HG03280 (cell line): ENCODE data around the gene MTOR.
A peak's percentile ranks its signal among the peaks of the same experiment; 100 is the strongest.
"Not testable (repeated sequence)": the region's sequence is repeated elsewhere in the genome, so short reads cannot be mapped to it uniquely, and the experiment has no call there.

Source experiments
- ATAC-seq: cut with Tn5 transposase; IDR thresholded peaks from one replicate; pipeline ENCODE4 v1.9.1; 2021; ENCODE audit warnings: mild to moderate bottlenecking, moderate library complexity; ENCODE audit not compliant: unreplicated experiment

Gene MTOR

GRCh38 chr1:11262171-11263049 lies at the start of gene MTOR:
Gene MTOR (minus strand): TSS chr1:11262551. CDS start chr1:11259409, 3,142 bp downstream.
- ATAC-seq: peak; percentile 99

GRCh38 chr1:11309385-11309784 lies 47.0 kb upstream of the MTOR start:
- ATAC-seq: no peak

- ATAC-seq: no peak
Measured at GRCh38 chr1:11308699-11309224, 46.4 kb upstream of the MTOR start.

- no peak for ATAC-seq
Measured at GRCh38 chr1:11307852-11308251, 45.5 kb upstream of the MTOR start.

- not testable (repeated sequence) for ATAC-seq
Measured at GRCh38 chr1:11305516-11305915, 43.2 kb upstream of the MTOR start.

DNA sequence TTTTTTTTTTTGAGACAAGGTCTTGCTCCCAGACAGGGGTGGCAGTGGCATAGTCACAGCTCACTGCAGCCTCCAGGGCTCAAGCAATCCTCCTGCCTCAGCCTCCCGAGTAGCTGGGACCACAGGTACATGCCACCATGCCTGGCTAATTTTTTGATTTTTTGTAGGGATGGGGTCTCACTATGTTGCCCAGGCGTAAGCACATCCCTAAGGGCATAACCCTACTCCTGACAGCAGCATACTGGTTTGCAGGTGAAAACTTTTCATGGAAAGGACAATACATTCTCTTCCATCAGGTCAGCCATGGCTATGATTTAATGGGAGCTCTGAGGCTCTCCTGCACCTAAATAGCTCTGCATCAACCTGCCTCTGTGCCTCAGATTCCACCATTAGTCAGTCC lies 40.0 kb upstream of the MTOR start:
- ATAC-seq: no peak

- no peak for ATAC-seq
Measured at GRCh38 chr1:11301601-11302000, 39.2 kb upstream of the MTOR start.

GRCh38 chr1:11299225-11299574 lies 36.8 kb upstream of the MTOR start:
- ATAC-seq: no peak

- no peak for ATAC-seq
Measured at GRCh38 chr1:11298390-11299224, 36.3 kb upstream of the MTOR start.

GRCh38 chr1:11297774-11298173 lies 35.4 kb upstream of the MTOR start:
- not testable (repeated sequence) for ATAC-seq

DNA sequence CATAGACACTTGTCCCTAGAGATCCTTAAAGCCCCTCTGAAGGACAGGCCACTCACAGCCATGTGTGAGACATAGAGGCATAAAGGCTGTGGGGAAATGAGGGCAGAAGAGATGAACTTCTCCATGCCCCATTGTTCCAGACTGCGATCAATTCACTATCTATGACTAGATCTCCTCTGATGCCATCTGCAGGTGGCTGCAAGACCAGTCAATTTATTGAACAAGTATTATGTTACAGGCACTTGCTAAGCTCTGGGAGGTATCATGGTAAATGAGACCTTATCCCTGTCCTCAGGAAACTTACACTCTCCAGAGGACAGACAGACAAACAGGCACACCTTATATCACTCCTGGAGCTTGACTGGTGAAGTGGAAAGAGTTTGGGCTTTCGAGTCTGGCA lies 33.6 kb upstream of the MTOR start:
- ATAC-seq: no peak

- ATAC-seq: no peak
Measured at GRCh38 chr1:11294951-11295350, 32.6 kb upstream of the MTOR start.

GRCh38 chr1:11293856-11294255 lies 31.5 kb upstream of the MTOR start:
- ATAC-seq: no peak

DNA sequence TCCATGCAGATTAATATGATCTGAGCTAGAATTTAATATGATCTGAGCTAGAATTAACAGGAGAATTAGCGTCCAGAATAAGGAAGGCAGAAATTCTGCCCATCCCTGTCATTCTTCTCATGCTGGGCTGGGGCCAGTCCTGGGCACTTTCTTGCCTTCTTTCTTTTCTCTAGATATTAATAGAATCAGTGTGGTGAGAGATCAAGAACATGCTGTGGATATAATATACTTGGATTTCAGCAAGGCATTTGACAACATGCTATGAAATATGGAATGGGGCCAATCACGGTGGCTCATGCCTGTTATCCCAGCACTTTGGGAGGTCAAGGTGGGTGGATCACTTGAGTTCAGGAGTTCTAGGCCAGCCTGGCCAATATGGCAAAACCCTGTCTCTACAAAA lies 28.7 kb upstream of the MTOR start:
- no peak for ATAC-seq

- ATAC-seq: no peak
Measured at GRCh38 chr1:11289064-11289463, 26.7 kb upstream of the MTOR start.

DNA sequence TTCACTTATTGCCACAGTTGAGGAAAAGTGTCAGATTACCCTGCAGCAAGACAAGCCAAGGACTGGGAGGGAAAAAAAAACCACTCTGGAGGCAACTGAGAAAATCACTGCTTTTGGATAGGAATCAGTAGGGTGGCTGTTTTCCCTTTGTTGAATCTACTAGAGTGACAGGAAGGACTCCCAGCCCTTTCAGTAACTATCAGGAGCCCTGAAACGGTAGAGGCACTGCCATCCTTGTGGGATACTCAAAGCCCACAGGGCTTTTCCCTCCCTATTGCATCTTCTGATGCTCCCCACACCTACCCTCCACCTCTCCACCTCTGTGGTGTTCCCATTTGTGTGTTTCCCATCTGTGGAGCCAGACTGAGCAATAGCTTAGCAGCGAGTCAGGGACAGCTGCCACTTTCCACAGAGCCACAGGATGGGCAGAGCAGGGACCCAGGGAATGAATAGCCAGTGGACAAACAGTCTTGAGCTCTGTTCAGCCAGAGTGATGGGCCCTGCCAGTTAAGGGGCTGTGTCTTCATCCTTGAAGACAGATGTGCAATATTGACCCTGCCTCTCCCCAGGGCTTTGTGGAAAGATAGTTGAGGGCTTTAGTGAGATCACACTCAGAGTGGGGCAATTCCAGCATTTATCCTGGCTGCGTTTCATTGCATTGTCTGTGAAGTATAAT lies 24.5 kb upstream of the MTOR start:
- ATAC-seq: no peak

DNA sequence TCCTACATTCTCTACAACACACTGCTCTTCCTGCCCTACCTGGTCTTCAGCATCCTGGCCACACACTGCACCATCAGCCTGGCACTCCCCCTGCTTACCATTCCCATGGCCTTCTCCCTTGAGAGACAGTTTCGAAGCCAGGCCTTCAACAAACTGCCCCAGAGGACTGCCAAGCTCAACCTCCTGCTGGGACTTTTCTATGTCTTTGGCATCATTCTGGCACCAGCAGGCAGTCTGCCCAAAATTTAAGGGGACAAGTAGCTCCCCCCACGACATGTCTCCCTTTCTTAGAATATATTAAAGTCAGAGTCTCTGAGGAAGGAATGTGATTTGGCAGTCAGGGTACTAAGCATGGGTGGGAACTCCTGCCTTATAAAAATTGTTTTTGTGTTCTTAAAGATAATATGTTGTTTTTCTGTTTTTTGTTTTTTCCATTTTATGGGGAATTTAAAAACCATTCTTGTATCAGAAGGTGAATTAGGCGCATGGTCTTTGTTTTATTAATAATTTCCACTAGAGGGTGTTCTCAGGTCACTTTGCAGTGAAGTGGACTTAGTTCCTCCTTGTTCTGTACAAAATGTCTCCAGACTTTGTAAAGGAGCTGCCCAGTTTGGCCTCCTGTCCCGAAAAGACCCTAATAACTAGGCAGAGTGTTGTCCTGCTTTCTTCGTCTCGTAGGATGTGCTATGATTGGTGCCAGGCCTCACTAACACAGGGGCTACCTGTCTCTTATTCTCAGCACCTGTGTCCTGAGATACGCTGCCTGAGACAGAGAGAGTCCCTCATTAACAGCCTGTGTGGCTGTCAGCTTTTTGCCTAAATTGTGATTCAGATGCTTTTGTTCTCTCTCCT lies 23.8 kb upstream of the MTOR start:
- ATAC-seq: no peak

- ATAC-seq: no peak
Measured at GRCh38 chr1:11284784-11285183, 22.4 kb upstream of the MTOR start.

- ATAC-seq: no peak
Measured at GRCh38 chr1:11283151-11283550, 20.8 kb upstream of the MTOR start.
